Stimulated activated CD8-positive, alpha-beta memory T cell treated with anti-CD3 and anti-CD28 coated beads, Interleukin-7, amount 100 ng/mL, for 1 hour (primary cell): Measurements from ENCODE around the gene CCR1.

ENCODE experiments used
- DNase-seq, 2 donors: peaks; one replicate each; pipeline ENCODE4 v3.0.0-alpha.2; 2020; ENCODE audit warnings: low read depth in 2 of 2

Gene CCR1

DNA sequence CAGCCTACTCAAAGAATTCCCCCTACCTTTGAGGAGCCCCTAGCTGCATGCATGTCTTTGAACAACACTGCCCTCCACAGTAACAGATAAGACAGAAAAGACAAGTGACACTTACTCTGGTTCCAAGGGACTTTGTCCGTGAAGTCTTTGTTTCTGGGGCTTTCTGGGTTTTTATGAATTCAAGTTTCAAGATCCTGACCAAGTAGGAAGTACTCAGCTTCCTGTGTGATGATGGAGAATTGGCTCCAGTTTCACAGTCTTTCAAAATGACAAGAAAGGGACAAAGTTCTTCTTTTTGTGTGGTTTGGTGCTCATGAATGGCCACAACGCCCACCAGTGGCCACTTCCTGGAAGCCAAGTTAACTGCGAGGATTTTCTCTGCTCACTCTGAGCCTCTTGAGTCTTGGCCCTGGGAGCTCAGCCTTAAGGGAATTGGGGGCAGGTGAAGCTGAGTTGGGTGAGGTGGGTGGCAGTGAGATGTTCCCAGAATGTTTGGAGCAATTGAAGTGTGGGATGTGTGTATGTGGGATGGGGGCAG lies at the start of gene CCR1:
CCR1 (minus strand) TSS at position 147 of the 538 bp plus-strand sequence. CDS start 4,000 bp downstream, outside the sequence.
- DNase-seq: no peak

DNA sequence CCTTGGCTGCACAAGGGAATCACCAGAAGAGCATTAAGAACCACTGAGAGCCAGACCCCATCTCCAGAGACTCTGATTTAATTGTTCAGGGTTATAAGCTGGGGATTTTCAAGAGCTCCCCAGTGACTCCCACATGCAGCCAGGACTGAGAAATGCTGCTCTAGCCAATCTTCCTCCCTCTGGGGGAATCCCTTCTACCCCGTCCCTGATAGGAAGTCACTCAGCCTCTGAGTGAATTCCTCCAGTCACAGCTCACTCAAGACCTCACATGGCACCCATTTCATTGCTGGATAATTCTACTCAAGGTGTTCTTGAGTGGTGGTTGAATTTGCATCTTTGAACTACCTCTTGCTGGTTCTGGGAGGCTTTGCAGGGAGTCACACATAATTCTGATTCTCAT lies 44.9 kb upstream of the CCR1 start:
- DNase-seq: no peak

GRCh38 chr3:46245146-46245545 lies 37.0 kb upstream of the CCR1 start:
- DNase-seq: no peak

- no peak for DNase-seq
These were observed 35.4 kb upstream of the CCR1 start for GRCh38 chr3:46243560-46243959.

DNA sequence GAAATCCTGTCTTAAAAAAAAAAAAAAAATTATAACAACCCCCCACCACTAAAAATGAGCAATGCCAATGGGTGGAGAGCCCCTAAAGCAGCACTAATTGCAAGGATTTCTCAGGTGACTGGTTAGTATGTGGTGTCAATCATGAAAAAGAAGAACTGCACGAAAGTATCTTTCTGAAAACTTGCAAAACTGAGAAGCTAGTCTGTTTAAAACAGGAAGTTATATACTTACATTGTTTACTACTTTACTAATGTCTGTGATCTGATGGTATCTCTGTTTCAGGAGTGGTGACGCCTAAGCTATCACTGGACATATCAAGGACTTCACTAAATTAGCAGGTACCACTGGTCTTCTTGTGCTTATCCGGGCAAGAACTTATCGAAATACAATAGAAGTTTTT lies 34.0 kb upstream of the CCR1 start, which contains the start of gene CCR3:
CCR3 (plus strand) TSS at position 341 of the 400 bp plus-strand sequence. CDS start 22,699 bp downstream, outside the sequence.
- no peak for DNase-seq

DNA sequence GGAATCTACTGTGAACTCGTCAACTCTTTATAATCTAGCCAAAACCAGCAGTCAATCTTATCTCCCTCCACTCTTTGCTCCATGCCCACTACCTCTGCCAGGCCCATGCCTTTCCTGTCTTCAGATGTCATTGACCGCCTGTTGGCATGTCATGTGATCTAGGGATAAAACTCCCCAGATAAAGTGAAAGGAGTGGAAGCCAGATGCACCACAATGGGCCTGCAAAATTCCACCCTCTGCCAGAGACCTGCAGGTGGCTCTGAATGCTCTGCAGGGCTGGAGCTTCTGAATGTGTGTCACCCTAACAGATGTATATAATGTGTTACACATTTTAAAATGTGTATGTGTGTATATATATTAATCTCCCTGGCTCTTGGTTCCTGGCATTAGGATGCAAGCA lies 31.8 kb upstream of the CCR1 start:
- DNase-seq: no peak

DNA sequence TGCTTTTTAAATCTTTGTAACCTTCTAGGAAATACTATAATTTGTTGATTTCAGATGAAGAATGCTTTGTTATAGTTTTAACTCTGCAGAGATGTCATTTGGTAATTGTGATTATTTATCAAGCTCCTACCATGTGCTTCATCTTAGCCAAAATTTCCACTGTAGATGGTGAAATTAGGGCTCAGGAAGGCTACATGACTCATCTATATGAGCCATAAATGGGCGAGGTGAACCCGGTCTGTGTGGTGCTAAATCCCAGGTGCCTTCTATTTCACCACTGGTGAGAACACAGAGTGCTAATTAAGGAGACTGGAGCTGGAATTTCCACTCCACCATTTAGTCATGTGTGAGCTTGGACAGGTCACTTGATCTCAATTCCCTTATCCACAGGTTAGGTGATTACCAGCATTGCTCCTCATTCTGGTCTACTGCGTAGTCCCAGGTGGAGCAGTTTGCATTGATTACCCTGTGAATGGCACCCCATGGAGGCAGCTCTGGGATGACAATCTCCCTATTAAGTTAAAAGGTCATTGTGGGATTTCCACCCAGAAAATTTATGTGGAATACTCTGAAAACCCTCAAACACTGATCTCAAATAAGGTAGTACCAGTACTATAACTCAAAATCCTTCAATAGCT lies 31.3 kb upstream of the CCR1 start:
- no peak for DNase-seq

DNA sequence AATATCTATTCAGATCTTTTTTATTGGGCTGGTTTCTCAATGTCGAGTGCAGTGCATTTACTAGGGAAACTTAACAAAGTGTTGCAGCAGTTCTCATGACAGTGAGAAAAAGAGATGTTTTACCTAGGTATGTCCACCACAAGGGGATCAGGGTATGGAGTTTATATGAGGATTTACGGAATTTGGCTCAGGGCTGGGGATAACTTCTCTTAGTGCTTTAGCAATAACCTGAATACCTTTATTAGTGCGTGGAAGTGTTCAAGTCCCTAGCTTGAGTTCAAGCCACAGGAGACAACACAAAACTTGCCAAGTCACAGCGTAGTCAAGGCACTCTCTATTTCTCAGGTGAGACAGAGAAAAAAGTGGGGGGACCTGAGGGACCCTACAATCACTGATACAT lies 30.3 kb upstream of the CCR1 start:
- DNase-seq: no peak

GRCh38 chr3:46236294-46237054 lies 28.4 kb upstream of the CCR1 start:
- DNase-seq: no peak

DNA sequence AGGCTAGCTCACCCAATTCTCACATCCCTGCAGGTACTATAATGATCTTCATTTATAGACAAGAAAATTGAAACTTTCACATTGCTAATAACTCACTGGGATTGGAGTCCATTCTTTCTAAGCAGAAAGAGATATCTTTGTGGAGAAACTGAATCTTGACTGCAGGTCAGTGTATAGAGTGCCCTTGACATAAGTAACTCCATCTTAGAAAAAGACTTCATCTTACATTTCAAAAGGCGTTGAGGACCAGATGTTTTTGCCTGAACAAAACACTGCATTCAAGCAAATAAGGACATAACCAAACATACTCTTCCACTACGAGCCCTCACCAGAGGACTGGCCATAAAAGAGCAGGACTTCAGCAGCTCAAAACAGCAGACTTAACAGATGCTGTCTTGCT lies 27.3 kb upstream of the CCR1 start:
- DNase-seq: no peak

DNA sequence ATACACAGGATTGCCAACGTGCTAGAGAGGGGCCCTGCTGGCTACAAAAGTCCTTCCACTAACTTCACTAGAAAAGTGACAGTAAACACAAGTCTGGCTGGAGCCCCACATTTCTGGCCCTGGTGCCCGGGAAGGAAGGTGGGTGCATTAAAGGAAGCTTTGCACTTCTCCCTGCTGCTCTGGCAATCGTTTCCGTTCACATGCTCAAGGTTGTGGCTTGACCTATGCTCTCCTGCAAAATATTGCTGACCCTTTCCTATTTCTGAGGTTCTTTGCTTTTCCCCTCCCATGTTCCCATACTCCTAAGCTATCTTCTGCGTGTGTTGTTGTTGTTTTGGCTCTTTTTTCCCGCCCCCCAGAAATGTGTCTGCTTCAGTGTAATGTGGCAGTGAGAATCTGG lies 25.1 kb upstream of the CCR1 start:
- no peak for DNase-seq

GRCh38 chr3:46231323-46231722 lies 23.2 kb upstream of the CCR1 start:
- DNase-seq: no peak

DNA sequence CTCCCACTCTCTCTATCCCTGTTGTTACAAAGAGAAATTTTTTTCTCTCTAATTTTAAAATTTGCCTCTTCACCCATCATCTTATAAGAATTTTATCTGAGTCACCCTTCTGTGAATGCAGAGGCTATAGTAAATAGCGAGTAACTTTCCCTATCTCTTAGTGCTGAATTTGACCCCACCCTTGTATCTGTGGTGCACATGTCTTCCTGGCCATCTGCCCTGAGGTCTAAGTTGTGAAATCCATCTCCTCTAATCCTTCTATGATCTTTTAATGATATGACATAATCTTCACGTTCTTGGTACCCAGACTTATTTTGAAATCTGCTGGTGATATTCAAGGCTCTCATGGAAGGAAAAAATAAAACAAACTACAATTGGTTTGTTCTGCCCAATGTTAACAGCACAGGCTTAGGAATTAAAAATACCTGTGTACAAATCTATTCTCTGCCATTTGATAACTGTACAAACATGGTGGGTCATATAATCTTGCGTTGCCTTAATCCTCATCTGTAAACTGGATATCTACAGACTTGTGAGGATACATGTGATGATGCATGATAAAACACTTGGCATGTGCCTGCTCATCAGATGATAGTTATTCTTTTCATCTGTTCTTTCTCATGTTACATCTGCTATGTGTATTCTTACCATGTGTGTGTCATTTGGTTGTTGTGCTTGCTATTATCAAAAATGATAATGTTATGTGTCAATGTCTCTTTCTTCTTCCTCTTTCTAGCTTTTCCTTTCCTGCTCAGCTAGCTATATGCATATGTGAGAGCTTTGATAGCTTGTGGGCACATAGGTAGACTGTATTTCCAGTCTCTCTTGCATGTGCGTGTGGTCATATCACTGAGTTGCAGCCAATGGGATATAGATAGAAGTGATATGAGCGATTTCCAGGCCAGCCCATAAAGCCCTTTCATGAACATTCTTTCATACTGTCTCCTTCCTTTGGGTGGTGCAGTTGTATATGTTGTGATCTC lies 20.4 kb upstream of the CCR1 start:
- DNase-seq: no peak

DNA sequence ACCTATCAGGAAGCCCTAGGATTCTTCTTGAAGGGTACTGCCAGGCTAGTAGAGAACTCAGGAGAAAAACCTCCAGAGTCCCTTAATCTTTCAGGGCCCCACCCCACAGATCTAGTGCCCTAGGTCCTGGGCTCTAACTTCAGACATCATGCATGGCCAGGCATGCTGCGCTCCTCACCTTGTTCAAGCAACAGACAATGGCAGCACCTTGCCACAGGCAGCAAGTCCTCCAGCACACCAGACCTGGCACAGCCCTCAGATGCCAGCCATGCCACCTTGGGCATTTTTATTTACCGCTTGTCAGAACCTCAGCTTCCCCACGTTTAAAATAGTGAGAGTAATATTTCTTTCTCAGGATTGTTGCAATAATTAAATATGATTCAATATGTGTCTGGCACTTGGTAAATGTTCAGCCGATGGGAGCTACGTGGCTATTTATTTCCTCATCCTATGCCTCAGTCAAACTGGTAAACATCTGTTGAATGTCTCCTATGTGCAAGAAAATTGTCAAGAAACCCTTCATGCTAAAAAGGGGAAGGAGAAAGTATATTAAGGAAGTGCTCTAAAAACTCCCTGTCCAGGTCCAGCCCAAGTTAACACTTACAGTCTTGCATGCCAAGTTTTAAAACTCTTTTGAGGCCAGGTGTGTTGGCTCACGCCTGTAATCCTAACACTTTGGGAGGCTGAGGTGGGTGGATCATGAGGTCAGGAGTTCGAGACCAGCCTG lies 14.5 kb upstream of the CCR1 start:
- DNase-seq: no peak

DNA sequence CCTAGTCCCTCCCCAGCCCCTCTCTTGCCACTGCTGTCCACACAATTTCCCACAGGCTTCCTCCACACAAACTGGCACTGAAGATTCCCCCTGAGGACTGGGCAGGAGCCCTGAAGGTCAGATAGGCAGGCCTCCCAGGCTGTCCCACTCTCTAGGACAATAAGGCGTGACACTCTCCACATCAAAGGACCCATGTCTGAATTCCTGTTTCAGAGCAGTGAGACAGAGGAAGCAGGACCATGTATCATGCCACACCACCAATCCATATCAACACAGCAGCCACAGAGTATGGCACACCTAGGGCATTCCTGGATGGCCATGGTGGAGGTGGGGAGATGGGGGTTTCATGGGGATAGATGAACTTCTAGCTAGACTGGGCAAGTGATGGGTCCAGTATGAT lies 13.8 kb upstream of the CCR1 start:
- no peak for DNase-seq

GRCh38 chr3:46221391-46221790 lies 13.3 kb upstream of the CCR1 start:
- DNase-seq: no peak

DNA sequence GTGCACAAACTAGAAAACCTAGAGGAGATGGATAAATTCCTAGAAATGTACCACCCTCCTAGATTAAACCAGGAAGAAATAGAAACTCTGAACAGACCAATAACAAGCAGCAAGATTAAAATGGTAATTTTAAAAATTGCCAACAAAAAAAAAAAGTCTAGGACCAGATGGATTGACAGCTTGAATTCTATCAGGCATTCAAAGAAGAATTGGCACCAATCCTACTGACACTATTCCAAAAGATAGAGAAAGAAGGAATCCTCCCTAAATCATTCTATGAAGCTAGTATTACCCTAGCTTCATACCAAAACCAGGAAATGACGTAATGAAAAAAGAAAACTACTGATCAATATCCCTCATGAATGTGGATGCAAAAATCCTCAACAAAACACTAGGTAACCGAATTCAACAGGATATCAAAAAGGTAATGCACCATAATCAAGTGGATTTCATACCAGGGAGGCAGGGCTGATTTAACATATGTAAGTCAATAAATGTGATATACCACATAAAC lies 10.1 kb upstream of the CCR1 start:
- no peak for DNase-seq

GRCh38 chr3:46215810-46216414 lies 7.8 kb upstream of the CCR1 start:
- no peak for DNase-seq

DNA sequence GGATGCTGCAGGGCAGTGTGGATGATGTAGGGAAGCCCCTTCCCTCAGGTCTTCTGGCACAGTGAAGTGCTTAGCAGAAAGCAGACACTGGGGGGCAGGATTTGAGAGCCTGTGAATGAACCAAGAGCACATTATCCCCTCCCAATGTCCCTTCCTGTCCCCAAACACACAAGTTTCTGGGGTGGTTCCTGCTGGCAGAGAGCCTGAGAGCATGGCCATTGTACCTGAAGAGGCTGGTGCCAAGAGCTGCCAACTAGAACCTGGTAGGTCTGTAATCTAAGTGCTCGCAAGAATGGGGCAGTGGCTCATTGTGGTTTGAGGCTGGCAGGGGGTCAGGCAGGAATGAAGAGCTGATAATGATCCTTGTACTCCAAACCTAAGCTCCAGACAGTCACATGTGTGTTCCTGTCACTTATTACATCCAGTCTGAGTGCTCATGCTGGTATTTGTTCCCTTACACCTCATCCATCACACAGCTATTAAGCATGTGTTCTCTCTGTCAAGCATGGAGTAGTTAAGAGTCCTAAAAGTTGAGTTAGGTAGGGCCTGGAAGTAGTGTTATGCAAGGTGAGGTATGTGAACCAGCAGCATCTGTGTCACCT lies 6.7 kb upstream of the CCR1 start:
- no peak for DNase-seq

DNA sequence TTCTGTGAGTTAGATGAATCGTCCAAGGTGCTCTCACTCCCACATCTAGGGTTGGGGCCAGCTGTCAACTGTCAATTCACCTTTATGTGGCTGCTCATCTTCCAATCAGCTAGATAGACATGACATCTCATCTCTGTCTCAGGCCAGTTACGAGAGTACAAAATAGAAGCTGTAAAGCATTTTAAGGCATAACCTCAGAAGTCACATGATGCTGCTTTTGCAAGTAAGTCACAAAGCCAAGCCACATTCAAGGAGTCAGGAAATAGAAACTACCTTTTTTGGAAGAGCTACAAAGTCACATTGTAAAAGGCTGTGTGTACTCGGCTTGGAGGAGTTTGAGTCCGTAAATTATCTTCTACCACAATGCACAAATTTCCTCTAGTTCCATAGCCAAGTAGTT lies 5.1 kb upstream of the CCR1 start:
- no peak for DNase-seq
